SKM-1 (cell line): ENCODE measurements around the gene MAP7D3.

ENCODE experiments used
- DNase-seq: peaks from one replicate; lab custom pipeline; 2025; ENCODE audit not compliant: unreplicated experiment; lab: John Stamatoyannopoulos, UW

The MAP7D3 gene

GRCh38 chrX:136207546-136207945 lies 43.7 kb downstream of the MAP7D3 start:
- DNase-seq, result no peak

GRCh38 chrX:136206916-136207315 lies 44.3 kb downstream of the MAP7D3 start:
- DNase-seq, result no peak

- no peak for DNase-seq
Measured at GRCh38 chrX:136205882-136206380, 45.3 kb downstream of the MAP7D3 start.

GRCh38 chrX:136204571-136204970 lies 46.6 kb downstream of the MAP7D3 start:
- DNase-seq, result no peak

- DNase-seq, result no peak
Measured at GRCh38 chrX:136203951-136204350, 47.2 kb downstream of the MAP7D3 start.

DNA sequence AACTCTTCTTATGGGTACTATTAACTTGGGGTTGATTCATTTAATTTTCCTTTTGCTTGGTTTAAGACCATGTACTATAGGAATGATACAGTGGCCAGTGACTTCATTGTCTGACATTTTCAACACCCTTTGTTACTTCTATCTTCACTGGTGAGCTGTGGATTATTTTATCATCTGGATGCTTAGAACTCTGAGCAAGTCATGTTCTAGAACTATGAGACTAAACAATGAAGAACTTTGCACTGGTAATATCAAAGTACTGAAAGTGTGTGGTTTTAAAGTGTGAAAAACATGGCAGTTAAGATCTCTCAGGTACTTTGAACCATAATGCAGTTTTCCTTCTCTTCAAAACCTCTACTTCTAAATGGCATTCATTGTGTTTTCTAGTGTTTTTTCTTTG lies 47.8 kb downstream of the MAP7D3 start:
- no peak for DNase-seq

- no peak for DNase-seq
Measured at GRCh38 chrX:136202889-136203288, 48.3 kb downstream of the MAP7D3 start.

DNA sequence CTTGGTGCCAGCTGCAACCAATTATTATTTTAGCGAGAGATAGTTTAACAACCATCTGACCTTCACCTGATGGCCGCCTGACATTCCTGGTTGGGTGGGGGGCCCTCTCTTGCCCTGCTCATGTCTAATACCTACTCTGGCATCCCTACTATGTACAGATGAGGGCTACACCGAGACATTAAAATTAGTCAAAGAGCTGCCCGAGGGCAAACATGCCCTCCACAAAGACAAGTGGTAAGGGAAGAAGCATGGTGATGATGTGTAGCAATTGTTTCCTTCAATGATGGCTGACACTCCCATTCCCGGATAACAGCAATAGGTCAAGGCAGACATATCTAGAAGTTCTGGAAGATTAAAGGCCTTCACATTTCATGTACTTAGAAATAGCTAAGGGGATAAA lies 49.6 kb downstream of the MAP7D3 start:
- DNase-seq, result no peak

GRCh38 chrX:136200466-136200865 lies 50.7 kb downstream of the MAP7D3 start:
- DNase-seq, result no peak

- no peak for DNase-seq
Measured at GRCh38 chrX:136199365-136199764, 51.8 kb downstream of the MAP7D3 start.

DNA sequence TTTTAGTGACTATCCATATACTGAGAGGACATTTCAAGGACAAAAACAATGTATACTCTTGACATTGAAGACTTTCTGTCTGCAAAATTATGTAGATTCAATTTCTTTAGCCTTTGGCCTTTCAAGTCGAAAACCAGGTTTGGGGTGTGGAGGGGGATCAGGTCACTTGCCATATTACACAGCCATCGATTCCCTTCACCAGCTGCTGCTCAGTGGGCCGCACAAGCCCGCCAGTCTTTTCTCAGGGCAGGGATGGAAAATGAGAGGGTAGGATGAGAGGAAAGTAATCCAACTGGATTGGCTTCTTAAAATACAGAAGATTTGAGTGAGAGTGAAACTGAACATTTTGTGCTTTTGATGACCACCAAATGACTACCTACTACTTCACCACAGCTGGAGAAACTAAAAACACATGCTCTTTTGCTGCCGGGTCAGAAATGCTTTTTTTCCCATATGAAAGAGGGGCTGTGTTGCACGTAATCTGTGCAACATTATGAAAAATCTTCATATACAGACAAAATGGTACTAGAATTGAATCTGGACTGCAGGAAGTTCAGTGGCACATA lies 52.4 kb downstream of the MAP7D3 start:
- DNase-seq, result no peak

DNA sequence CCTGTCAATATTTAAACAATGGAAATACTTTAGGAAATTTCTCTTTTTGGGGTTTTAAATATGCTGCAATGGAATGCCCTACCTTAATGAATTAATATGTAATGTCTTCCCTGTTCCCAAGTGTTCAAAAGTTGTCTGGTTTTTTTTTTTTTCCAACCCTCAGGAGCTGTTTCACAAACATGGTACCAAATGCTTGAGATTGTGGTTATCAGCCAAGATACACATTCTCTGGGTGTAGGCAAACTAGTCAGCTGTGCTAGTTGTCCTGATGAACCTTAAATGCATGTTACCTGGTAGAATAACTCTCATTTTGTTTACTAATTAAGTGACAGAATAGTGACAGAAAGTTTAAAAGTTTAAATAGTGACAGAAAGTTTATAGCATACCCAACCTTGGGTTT lies 53.2 kb downstream of the MAP7D3 start:
- no peak for DNase-seq

DNA sequence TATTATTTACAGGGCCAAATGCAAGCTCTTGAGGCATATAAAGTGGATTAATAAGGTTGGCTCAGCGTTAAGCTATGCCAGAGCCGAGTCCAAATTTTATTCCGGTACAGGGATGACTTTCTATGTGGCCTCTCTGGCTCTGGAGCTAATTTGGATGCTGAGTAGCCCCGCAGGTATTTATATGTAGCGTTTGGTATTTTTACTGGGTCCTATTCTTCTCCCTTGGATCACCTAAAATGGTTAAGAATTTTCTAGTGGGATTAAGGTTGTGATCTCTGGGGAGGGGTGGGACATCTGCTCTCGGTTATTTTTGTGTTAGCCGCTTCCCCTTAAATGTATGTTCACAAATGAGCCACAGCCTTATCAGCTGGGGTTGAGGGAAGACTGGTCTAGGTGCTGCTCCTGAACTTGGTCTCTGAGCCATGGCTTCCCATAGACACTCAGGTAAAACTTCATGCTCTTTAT lies 54.5 kb downstream of the MAP7D3 start:
- no peak for DNase-seq

DNA sequence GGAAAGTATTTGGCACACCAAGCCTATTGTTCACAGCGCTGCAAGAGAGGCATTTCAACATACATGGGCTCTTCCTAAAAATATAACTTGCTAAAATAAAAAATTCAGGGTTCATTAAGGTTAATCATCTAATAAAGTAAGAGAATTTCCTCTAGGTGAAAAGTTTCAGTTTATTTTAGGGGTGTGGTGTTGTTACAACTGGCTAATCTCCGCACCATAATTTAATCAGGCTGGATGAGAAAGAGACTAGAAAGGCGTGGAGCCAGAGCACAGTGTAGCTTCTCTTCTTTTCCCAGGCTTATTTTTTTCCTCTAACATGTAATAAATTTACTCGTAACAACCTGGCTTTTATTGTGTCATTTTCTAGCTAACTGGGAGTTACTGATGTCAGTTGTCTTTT lies 56.0 kb downstream of the MAP7D3 start:
- DNase-seq, result no peak

DNA sequence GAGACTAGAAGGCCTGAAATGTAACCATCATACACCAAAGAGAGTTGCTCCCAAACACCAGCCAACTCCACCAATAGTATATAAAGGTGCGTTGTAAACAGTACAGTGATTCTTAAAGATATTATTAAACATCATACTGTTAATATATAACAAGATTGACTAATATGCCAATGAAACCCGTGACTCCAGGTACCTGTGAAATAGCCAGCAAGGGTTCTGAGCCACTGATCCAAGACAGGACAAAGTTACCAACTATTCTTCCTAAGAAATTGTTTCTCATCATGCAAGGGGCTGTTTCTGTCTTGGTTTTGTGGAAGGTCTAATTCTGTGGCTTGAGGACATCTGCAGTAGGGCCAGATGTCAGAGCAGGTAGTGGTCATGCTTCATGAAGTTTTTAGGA lies 56.7 kb downstream of the MAP7D3 start:
- DNase-seq, result no peak

DNA sequence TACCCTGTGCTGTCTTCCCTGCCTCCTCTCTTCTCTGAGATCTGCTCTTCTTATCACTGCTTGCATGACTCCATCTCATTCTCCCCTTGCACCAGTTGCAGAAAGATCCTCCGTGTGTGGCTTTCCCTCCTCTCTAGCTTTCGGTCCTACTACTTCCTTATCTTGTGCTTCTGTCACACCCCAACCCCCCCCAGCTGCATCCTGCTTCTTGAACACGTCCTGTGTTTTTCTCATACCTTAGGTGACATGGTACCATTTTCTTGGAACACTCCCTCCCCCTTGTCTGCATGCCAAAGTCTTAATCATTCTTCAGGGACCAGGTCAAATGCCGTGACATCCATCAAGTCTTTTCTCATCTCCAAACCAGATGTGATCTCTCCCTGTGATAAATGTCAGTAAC lies 57.4 kb downstream of the MAP7D3 start:
- no peak for DNase-seq

DNA sequence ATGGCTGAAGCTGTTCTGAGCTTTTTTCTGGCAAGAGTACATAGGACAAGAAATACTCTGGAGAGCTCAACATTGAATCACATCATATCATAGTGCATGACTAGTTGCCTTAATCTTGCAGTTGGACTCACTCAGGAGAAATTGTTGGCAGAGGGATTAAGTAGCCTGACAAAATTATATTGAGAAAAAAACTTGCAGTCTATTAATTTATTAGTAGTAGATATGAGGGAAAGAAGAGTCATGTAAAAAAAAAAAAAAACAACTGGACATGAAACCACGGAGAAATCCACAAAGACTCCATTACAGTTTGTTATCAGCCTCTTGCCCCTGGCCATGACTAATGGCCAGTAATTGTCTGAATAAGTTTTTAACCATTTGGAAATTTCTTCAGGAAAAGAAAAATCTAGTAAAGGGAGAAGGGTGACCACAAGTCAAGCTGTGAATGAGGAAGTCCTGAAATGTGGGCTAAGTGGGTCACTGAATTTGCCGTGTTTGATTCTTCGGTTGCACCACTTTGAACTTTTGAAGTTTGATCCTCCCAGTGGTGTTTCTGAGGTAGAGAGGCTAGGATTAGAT lies 58.3 kb downstream of the MAP7D3 start:
- DNase-seq, result peak; percentile 32

DNA sequence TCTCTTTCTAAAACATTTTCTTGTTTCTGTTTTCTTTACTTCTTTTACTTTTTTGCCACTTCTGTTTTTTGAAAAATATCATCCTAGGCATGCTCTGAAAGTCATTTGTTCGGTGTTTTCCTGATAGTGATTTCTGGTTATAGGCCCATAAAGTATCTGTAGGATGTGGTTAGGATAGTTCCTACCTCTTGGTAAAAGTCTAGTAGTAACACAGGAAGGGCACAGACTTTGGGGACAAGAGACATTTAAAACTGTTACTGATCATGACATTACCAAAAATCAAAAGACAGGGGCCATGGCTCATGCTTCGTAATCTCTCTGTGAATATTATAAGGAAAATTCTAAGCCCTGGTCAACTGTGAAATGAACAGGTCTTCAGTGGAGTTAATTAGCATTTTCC lies 59.1 kb downstream of the MAP7D3 start:
- no peak for DNase-seq

GRCh38 chrX:136191171-136191570 lies 60.0 kb downstream of the MAP7D3 start:
- DNase-seq, result no peak

- DNase-seq, result no peak
Measured at GRCh38 chrX:136190038-136190713, 61.0 kb downstream of the MAP7D3 start.

DNA sequence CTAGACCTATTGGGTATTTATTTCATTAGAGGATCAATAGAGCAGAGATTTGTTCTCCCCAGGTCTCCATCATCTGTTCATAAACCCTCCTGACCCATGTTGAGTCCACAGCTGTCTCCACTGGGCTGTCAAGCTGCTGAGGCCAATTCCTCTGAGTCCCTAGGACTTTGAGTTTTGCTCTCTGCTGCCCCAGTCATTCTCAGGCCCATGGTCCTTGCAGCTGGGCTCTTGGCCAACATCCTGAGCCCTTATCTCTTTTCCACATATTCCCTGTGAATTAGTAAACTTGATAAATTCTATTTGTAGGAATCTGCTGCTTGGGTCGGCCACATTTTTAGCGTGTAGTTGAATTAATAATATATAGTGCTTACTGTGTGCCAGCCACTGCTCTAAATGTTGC lies 62.0 kb downstream of the MAP7D3 start:
- DNase-seq, result no peak

DNA sequence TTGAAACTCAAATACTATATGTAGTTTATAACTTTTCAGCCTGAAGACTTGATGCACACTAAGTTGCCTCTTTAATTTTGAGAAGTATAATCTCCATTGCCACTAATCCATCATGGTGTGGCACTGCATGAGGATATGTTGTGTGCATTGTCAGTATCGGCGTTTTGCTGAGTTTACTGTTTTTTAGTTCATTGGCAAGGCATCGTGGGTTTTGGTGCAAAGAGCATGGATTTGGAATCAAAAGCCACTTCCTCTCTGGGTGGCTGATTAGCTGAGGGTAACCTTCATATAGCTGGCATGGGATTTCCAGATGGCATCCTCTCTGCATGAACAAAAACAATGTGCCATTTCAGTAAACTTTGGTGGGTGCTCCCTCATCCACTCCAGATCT lies 65.2 kb downstream of the MAP7D3 start:
- DNase-seq, result no peak
